Smooth muscle cell (in vitro differentiated cells): ENCODE data around the gene SBK3. TPM values are rescaled to one million over a fixed set of nuclear protein-coding genes. Genes with fewer than 3 reads are reported as not detected.

Experiments used
- DNase-seq: peaks from one replicate; lab custom pipeline; 2025; ENCODE audit not compliant: unreplicated experiment; lab: John Stamatoyannopoulos, UW
- H2AFZ ChIP-seq: fragments of 200-600 bp; sonication (generic); 2 replicates; pipeline ENCODE4 v1.6.0; 2016; ENCODE audit warnings: antibody characterized with exemption, low read depth, mild to moderate bottlenecking
- H3F3A ChIP-seq: fragments of 200-600 bp; sonication (generic); 2 replicates; pipeline ENCODE4 v1.6.0; 2017; ENCODE audit warnings: antibody characterized with exemption, low read depth
- H3K27ac ChIP-seq: fragments of 200-600 bp; sonication (generic); 2 replicates; pipeline ENCODE4 v1.5.1; 2016; ENCODE audit warnings: low read depth, mild to moderate bottlenecking
- H3K27me3 ChIP-seq: fragments of 200-600 bp; sonication (generic); 2 replicates; pipeline ENCODE4 v1.6.1; 2016; ENCODE audit warnings: low read depth, mild to moderate bottlenecking
- H3K36me3 ChIP-seq: fragments of 200-600 bp; sonication (generic); 2 replicates; pipeline ENCODE4 v1.5.1; 2016; ENCODE audit warnings: low read depth
- H3K4me1 ChIP-seq: fragments of 200-600 bp; sonication (generic); 2 replicates; pipeline ENCODE4 v1.5.1; 2016; ENCODE audit warnings: low read depth
- H3K4me2 ChIP-seq: fragments of 200-600 bp; sonication (generic); 2 replicates; pipeline ENCODE4 v1.6.0; 2016; ENCODE audit warnings: mild to moderate bottlenecking
- H3K4me3 ChIP-seq: fragments of 200-600 bp; sonication (generic); 2 replicates; pipeline ENCODE4 v1.5.1; 2016; ENCODE audit warnings: mild to moderate bottlenecking
- H3K79me2 ChIP-seq: fragments of 200-600 bp; sonication (generic); 2 replicates; pipeline ENCODE4 v1.6.0; 2016; ENCODE audit warnings: low read depth, mild to moderate bottlenecking
- H3K9ac ChIP-seq: fragments of 200-600 bp; sonication (generic); 2 replicates; pipeline ENCODE4 v1.6.0; 2016; ENCODE audit warnings: low read depth
- H3K9me3 ChIP-seq: fragments of 200-600 bp; sonication (generic); replicated peaks from 2 replicates; pipeline ENCODE4 v1.5.1; 2016; ENCODE audit warnings: low read depth
- H4K20me1 ChIP-seq: fragments of 200-600 bp; sonication (generic); 2 replicates; pipeline ENCODE4 v1.6.0; 2016; ENCODE audit warnings: low read depth
- CTCF ChIP-seq: fragments of 200-600 bp; sonication (generic); IDR thresholded peaks from 2 replicates; pipeline ENCODE4 v1.5.1; 2017; ENCODE audit warnings: borderline replicate concordance, mild to moderate bottlenecking, antibody characterized with exemption; ENCODE audit not compliant: insufficient read depth, poor library complexity, severe bottlenecking
- WGBS: methylation state at CpG from one replicate; pipeline ENCODE4 v1.1.7; 2016; ENCODE audit warnings: low lambda C conversion rate; 5-methylcytosine and 5-hydroxymethylcytosine counted together
- polyA plus RNA-seq: library from polyadenylated mRNA; unstranded; fragments of >200 nt; fragmentation: Nextera tagmentation; extraction: Ambion mirVana; gene quantifications from 2 replicates; pipeline ENCODE4 v1.2.1, GENCODE V29; 2016
- total RNA-seq: library from RNA; depleted of rRNA; stranded (reverse); fragments of >200 nt; gene quantifications from 2 replicates; pipeline ENCODE4 v1.2.3, GENCODE V29; 2014

Gene SBK3
- total and polyA plus RNA-seq, 2 experiments from 2014 or later = not detected

GRCh38 chr19:55579766-55580621 is 34.7 kb upstream of the SBK3 start:
- no peak for DNase-seq
- 19% methylated on average over 15 of the region's 20 CpGs for WGBS
- H3K4me2 ChIP-seq = peak overlapping the region; percentile 92
- H3K27me3 ChIP-seq = no peaks in the 10 kb centered on the region
- H3K79me2 ChIP-seq = peaks cover 13% of the 10 kb centered on the region
- H3K36me3 ChIP-seq = no peaks in the 10 kb centered on the region
- peak overlapping the region; percentile 68 for H3K27ac ChIP-seq
- H4K20me1 ChIP-seq = no peaks in the 10 kb centered on the region
- TF ChIP-seq CTCF = no peak
- no peaks in the 10 kb centered on the region for H3K4me1 ChIP-seq
- no peaks in the 10 kb centered on the region for H3K9me3 ChIP-seq
- peak overlapping the region; percentile 91 for H3K9ac ChIP-seq
- H3K4me3 ChIP-seq = peak overlapping the region; percentile 96
- H2AFZ ChIP-seq = no peak overlapping the region
- H3F3A ChIP-seq = peaks cover 5% of the 10 kb centered on the region

- 97% methylated on average over 80 of the region's 90 CpGs for WGBS
- Histone ChIP-seq H3K4me1 (no peaks in the 10 kb centered on the region), H3K36me3 (no peaks in the 10 kb centered on the region), H3K4me3 (peak overlapping the region; percentile 96), H4K20me1 (no peaks in the 10 kb centered on the region), H2AFZ (no peak overlapping the region), H3K4me2 (peak overlapping the region; percentile 92), H3K27ac (no peak overlapping the region), H3K9me3 (no peaks in the 10 kb centered on the region), H3K79me2 (peaks cover 13% of the 10 kb centered on the region), H3F3A (no peaks in the 10 kb centered on the region), H3K9ac (peak overlapping the region; percentile 91), H3K27me3 (no peaks in the 10 kb centered on the region)
- TF ChIP-seq CTCF = no peak
- DNase-seq = no peak
These were observed 33.7 kb upstream of the SBK3 start for GRCh38 chr19:55578761-55579747.

- H3K9ac ChIP-seq = no peak overlapping the region
- no peaks in the 10 kb centered on the region for H3K27me3 ChIP-seq
- no peak overlapping the region for H3K4me2 ChIP-seq
- DNase-seq = no peak
- H2AFZ ChIP-seq = no peak overlapping the region
- no peaks in the 10 kb centered on the region for H3K4me1 ChIP-seq
- no peak overlapping the region for H3K4me3 ChIP-seq
- TF ChIP-seq CTCF = no peak
- H3F3A ChIP-seq = no peaks in the 10 kb centered on the region
- no peaks in the 10 kb centered on the region for H3K36me3 ChIP-seq
- H3K9me3 ChIP-seq = no peaks in the 10 kb centered on the region
- H3K79me2 ChIP-seq = peaks cover 13% of the 10 kb centered on the region
- H4K20me1 ChIP-seq = no peaks in the 10 kb centered on the region
- no peak overlapping the region for H3K27ac ChIP-seq
- WGBS = 98% methylated on average over 68 of the region's 83 CpGs
These were observed 32.9 kb upstream of the SBK3 start for GRCh38 chr19:55578031-55578760.
